Skin of body (tissue), 2 donors: Measurements from ENCODE around the gene PLCB2. TPM values are rescaled to one million over a fixed set of nuclear protein-coding genes. Genes with fewer than 3 reads are reported as not detected.
A peak's percentile ranks its signal among the peaks of the same experiment; 100 is the strongest.

ENCODE experiments used
- DNase-seq: peaks from one replicate; lab custom pipeline; 2025; lab: John Stamatoyannopoulos, UW
- total RNA-seq: library from RNA; depleted of rRNA; stranded (reverse); fragments of >200 nt; gene quantifications from one replicate; pipeline ENCODE4 v1.2.3, GENCODE V29; 2014

Gene PLCB2
- total RNA-seq, 1 donor from 2014 or later = 5.2 TPM

GRCh38 chr15:40250771-40251483 is 56.8 kb downstream of the PLCB2 start:
- no peak for DNase-seq

DNA sequence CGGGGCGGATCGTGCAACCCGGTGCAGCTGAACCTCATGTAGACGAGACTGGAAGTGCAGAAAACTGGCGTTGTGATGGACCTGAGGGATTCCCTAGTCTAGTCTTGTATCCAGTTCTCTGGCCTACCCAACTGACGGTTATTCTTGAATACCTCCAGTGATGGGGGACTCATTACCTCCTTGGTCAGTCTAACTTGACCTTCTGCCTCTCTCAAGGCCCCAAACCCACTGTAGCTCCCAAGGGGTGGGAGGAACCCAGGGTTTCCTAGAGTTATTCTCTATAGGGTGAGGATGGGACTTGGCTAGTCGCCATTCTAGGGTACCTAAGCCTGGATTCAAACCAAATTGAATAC is 57.5 kb downstream of the PLCB2 start:
- no peak for DNase-seq

- no peak for DNase-seq
These were observed 58.0 kb downstream of the PLCB2 start for GRCh38 chr15:40249477-40250303.

GRCh38 chr15:40248006-40248783 is 59.5 kb downstream of the PLCB2 start:
- no peak for DNase-seq

- no peak for DNase-seq
These were observed 60.2 kb downstream of the PLCB2 start for GRCh38 chr15:40247406-40247971.

DNA sequence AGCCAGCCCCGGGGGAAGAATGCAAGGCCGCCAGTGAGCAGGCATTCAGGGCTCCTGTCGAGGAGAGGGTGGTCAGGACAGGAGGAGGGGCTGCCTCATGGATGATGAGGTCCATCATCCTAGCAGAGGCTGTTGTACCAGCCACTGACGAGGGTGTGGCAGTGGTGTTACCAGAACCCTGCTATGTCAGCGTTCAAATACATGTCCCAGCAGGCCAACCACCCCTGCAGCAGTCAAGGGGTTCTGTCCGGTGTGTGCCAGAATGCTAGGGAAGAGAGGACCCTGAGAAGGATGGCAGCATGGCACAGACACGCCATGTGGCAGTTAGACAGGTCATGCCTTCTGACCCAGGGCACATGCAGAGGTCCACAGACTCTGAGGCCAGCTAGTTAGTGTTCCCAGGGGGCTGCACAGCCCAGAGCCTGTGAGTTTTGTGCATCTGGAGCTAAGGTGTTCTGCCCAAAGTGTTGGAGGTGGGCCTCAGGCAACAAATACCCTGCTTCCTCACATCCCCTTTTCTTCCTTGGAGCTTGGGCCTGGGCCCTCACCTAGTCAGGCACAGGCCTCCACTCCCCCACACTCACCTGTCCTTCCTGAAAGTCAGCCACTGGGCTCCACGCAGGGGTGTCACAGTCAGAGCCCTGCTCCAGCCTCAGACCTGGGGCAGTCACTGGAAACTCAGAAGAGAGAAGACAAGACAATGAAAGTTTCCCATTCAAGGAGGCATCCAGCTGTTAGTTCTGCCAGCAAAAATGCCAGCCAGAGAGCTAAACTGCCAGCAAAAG is 61.0 kb downstream of the PLCB2 start:
- no peak for DNase-seq

- DNase-seq = no peak
These were observed 61.9 kb downstream of the PLCB2 start for GRCh38 chr15:40245666-40246450.

- DNase-seq = no peak
These were observed 62.7 kb downstream of the PLCB2 start for GRCh38 chr15:40244961-40245523.

DNA sequence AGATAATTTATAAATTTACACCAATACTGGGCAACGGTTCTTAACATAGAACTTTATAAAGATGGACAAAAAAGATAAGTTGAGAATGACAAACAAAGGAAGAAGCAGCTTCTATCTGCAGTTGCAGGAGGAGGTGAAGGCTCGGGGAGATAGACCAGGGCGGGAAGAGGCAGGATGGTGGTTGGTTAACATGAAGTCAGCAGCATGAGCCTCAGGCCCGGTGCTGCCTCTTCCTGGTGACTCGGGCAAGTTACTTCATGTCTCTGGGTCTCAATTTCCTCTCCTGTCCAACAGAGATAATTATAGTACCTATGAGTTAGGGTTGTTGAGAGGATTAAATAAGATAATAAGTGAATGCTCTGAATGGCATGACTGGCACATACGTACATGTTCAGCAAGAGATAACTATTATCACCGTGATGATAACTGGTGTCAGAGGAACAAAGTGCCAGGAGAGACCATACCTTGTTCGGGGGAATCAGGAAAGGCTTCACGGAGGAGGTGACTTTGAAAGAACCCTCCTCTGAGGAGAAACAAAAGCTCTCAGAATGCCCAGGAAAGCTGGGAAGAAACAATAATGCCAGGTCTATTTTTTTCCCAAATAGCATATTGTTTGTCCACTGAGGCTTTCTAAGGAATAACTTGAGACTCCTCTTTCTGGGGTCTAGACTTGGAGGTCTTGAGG is 64.5 kb downstream of the PLCB2 start:
- DNase-seq = no peak

GRCh38 chr15:40242601-40243000 is 65.1 kb downstream of the PLCB2 start:
- DNase-seq = no peak

- DNase-seq = no peak
These were observed 65.5 kb downstream of the PLCB2 start for GRCh38 chr15:40242213-40242599.

DNA sequence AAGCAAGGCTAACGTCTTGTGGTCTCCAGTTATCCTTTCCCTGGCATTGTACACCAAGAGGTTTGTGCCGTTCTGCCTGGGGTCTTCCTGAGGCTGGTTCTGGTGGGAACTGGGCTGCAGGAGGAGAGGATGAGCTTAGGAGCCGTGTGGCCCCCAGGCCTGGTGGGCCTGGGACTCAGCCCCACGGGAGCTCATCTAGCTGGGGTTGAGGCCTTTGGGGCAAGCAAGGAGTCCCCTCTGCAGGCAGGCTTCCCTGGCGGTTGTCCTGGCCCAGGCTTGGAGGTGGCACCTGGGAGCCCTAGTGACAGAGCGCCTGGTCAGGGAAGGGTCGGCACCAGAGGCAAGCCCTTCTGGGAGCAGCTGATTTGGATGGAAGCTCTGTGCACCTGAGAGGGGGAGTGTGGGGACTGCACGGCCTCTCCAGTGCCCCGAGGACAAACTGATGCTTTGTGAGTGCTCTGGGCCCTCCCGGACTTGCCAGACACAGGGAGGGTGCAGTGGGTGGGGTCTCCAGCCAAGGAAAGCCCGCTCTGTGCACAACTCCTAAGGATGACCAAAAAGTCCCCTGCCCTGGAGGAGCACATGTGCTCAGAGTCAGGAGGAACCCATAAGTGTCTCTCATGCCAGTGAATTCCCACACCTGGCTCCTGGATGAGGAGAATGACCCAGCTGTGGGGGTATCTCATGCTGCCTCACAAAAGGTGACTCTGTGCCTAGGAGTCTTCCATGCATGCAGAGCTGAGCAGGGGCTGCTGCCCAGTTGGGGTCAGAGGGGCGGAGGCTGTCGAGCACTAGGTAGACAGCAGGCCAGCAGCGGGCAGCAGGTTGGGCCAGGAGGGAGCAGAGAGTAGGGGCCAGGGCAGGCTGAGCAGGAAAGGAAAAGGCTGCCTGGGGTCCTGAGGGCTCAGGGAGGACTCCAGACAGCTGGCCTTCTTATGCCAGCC is 66.2 kb downstream of the PLCB2 start:
- no peak for DNase-seq

GRCh38 chr15:40240619-40241221 is 67.0 kb downstream of the PLCB2 start:
- DNase-seq = no peak

DNA sequence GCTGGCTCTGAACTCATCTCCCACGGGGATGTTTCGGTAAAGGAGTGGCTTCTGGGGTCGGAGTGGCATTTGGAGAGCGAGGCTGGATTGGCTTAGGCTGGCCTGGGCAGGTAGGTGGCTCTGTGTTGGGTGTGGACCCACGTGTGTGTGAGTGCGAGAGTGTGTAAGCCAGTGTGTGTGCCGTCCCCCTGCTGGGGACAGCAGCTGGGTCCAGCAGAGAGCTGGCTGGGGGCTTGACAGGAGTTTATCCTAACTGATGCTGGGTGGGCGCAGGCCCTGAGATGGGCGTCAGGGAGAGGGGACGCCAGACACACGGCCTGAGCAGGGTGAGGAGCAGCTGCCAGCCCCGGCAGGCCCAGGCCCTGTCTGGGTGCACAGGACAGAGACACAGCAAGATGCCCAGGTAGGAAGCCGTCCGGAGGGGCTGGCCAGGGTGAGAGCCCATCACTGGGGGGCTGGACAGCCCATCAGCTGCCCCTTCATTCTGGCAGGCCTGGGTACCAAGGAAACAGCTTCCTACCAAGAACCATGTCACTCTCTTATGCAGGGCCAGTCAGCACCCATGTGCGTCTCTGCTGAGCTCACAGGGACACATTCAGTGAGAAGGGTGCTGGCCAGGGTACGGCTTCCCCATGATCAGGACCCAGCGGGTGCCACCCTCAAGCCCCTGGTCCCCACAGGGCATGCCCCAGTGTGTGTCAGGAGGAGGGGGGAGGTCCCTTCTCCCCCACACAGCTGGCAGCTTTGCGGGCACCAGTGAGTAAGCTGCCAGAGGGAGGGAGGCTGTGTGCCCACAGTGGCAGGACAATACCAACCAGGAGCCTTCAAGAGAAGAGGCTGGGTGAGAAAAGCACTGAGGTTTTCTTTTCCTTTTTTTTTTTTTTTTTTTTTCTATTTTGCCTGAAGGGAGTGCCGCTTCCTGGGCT is 67.8 kb downstream of the PLCB2 start:
- no peak for DNase-seq

DNA sequence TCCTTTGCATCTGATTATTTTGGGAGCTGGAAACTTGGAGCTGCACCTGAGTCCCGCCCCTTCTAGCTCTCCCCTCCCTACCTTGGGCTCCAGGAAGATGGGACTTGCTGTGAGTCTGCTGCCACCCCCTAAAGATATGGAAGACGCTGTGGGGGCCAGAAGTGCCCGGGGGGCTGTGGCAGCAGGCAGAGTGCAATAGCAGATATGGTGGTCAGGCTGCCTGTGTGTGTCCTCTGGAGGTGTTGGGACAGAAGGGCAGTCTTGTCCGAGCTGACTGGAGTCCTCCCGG is 68.4 kb downstream of the PLCB2 start:
- no peak for DNase-seq

DNA sequence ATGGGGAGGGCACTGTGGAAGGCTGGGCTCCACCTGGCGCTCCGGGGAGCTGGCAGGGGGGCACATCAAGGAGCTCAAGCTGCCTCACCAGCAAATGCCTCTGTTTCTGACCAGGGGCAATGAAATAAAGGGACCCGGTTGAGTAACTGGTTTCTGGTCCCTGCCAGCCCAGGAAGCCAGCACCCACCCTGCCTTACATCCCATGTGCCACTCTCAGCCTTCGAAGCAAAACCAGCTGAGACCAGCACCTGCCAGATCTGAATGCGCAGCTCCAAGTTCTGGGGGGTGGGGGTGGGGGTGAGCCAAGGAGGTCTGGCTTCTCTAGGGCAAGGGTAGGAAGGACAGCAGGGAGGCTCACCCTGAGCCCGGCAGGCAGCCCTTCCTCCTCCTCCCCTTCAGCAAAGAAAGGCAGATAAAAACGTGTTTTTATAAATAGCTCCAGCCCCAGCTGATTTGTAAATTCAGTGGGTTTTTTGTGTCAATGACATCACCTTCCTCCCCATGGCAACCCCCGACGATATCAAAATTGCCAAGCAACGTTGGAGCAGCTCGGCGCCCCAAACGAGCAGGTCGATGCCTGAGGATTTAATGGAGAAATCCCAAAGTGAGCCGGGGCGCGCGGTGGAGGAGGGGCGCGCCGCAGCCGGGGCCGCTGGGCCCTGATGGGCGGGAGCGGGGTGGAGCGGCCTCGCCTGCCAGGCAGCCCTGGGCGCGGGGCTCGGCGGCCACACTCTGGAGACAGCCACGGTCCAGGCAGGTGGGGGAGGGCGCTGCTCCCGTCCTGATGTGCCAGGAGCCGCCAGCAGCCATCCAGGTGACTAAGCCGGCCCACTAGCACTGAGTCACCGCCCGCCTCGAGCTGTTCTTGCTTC is 69.0 kb downstream of the PLCB2 start, which contains the start of gene PAK6:
Gene PAK6, plus strand, starts transcription at position 532 of the 872 bp plus-strand sequence. CDS start 25,723 bp downstream, outside the sequence.
- DNase-seq = peak; percentile 10
